ENCODE results near the gene FARS2.

Gene FARS2

GRCh38 chr6:5290097-5290496 is 28.8 kb downstream of the FARS2 start:
- no peak for DNase-seq

- DNase-seq = no peak
Measured at GRCh38 chr6:5290500-5290899, 29.2 kb downstream of the FARS2 start.

GRCh38 chr6:5292154-5292553 is 30.8 kb downstream of the FARS2 start:
- DNase-seq = no peak

GRCh38 chr6:5293692-5294091 is 32.4 kb downstream of the FARS2 start:
- no peak for DNase-seq

DNA sequence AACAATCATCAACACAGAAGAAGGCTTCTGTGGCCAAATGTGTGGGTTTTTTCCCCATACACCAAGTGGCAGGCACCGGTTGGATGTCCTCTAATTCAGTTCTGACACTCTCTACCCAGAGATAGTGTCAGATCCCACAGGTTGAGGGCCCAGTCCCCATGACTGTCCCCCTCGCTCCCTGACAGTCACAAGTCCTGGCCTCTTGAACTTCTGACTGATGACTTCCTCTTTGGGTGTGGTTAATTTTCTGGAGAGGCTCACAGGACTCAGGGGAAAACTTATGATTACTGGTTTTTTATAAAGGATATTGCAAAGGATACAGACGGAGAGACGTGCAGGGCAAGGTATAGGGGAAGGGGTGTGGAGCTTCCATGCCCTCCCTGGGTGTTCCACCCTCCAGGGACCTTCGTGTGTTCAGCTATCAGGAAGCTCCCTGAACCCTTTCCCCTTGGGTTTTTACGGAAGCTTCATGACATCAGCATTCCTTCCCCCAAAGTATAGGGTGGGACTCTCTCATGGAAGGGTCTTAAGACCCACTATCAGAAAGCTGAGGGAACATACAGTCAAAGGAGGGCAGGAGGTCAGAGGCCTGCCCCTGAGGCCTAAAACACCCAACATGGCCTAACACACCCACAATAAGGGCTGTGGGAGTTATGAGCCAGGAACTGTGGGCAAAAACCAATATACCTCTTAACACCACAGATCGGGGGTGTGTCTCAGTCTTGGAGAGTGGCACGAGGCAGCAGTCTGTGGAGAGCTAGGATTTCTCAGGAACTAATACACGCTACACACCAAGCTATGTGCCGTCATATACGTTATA is 33.3 kb downstream of the FARS2 start:
- no peak for DNase-seq

DNA sequence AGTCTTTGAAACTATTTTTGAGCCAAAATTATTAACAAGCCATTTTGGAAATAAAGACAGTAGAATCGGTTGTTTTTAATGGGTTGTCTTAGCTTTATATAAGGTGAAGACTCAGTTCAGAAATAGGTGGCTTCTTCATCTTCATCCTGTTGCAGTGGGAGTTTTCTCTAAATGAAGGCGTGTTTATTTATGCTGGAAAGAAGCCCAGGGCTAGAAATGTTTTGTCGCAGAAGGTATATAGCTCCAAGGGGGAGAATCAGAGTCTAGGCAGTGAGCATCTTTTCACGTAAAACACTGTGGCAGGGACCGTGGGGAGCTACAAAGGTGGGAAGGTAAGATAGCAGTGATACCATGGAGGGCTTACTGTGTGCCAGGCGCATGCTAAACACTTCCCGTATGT is 34.3 kb downstream of the FARS2 start:
- DNase-seq = no peak

DNA sequence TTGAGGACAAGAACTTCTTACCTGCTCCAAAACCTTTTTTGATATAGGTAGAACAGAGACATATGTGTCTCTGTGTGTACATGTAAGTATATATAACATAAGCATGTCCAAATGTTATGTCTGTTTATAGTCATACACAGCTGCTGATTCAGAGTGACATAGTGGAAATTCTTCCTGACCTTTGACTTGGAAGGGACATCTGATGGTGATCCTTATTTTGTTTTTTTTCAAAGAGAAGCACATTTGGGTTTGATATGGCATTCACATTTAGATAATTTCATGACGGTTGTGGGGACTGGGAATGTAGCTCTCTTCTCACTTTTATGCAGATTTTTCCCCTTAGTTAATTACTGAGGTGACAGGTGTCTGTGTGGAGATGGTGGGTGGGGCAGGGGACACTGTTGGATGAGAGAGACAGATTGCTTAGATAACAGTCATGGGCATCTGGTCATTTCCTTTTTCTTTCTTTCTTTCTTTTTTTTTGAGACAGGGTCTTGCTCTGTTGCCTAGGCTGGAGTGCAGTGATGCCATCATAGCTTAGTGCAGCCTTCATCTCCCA is 39.0 kb downstream of the FARS2 start:
- DNase-seq = no peak

DNA sequence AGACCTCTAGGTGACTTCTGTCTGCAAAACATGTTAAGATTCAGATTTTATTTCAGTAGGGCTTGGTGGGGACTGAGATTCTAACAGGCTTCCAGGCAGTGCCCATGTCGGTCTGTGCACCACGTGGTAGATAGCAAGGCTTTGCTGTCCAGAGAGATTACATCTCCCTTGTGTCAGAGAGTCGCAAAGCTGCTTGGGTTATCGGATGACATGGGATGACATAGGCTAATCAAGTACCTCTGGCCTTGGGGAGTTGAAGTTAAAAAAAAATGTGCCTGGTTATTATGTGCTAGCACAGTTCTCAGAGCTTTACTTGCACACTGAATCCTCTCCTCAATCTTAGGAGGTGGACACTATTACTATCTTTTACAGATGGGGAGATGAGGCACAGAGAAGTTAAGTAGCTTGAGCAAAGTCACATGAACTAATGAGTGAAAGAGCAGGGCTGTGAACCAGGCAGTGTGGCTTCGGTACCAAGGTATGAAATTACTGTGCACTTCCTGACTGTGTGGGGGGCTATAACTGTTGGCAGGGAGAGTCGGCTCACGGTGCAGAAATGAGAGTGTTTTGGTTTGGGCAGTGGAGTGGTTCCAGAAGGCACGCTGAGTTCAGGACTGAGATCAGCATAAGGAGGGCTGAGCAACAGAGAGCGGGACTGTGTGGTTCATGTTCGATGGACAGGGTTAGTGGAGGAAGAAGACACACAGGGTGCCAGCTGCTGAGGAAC is 41.1 kb downstream of the FARS2 start:
- DNase-seq = no peak

DNA sequence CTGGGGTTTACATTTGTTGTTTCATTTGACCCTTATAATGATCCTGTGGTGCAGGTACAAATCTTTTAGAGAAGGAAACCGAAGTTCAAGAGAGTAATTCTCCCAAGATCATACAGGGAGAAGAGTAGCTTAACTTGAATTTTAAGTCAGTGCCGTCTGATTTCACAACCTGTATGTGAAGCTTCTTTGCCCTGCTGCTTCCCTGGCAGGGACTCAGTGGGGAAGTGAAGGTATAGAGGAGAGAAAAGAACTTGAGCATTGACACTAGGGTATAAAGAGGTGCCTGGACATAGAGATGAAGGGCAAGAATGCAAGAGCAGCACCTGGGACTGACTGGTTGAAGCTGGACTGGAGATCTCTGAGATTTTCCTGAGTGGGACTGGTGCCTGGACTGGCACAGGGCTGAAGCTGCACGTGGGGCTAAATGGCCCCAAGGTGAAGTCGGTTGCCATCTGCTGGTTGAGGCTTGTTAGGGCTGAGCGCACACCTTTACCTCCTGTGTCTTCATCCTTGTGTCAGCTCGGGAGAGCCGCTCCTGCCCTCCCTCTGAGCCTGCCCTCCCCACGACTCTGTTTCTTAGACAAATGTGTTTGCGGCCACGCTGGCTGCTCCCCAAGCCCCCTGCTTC is 41.8 kb downstream of the FARS2 start:
- peak; percentile 40 for DNase-seq

GRCh38 chr6:5303682-5304081 is 42.4 kb downstream of the FARS2 start:
- no peak for DNase-seq

DNA sequence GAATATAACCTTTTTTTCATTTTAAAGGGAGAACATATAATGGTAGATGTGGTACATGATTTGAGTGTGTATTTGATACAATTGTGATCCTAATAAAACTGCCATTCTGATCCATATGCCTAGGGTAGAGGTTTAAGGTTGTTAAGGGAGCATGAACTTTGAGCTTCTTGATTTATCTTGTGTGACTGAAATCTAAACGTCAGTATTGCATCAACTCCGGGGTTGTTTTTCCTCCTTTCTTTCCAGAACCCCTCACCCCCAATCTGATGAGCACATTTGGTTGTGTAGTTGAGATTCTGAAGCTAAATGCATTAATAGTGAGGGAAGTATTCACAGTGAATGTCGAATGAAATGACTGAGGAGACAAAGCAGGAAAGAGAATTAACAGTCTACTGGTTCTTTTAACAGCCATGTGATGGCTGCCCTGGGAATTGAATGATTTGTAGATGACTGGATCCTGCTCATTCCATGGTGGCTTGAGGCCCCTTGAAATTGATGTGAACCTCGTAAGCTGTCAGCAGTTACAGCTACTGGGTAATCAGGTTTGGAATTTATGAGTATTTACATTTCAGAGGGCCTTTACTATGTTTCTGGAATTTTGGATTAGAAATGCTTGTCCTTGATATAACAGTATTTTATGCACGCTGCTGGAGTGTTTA is 44.8 kb downstream of the FARS2 start:
- DNase-seq = no peak

DNA sequence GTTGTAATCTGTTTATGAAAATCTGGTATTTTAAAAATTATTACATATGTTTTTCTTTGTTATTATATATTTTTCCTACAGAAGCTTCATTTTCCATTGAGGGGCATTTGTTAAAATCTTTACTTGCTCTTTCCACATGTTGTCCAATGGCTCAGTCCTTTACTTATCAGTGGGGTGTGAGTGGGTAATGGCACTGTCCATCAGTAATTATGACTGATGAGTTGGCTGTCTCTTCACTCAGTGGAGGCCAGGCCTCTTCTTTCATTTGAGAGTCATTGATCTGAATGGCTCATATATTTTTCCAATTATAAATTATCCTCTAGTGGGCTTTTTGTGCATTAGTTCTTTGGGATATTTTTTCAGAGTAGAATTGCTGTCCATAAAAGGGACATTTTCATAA is 45.7 kb downstream of the FARS2 start:
- DNase-seq = no peak

DNA sequence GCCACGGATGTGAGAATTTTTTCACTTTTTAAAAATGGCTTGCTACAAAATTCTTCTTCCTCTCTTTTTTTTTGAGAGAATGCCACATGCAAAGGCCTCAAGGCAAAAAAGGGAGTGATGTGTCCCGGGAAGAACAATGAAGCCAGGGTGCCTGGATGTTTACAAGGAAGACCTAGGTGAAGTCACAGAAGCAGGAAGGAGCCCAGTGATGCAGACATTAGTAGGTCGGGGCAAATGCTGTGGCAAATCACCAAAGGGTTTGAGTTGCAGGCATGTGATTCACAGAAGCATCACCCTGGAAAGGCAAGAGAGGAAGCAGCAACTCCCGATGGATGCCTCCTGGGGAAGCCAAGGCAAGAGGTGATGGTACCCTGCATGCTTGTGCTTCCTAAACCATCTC is 46.8 kb downstream of the FARS2 start:
- no peak for DNase-seq

DNA sequence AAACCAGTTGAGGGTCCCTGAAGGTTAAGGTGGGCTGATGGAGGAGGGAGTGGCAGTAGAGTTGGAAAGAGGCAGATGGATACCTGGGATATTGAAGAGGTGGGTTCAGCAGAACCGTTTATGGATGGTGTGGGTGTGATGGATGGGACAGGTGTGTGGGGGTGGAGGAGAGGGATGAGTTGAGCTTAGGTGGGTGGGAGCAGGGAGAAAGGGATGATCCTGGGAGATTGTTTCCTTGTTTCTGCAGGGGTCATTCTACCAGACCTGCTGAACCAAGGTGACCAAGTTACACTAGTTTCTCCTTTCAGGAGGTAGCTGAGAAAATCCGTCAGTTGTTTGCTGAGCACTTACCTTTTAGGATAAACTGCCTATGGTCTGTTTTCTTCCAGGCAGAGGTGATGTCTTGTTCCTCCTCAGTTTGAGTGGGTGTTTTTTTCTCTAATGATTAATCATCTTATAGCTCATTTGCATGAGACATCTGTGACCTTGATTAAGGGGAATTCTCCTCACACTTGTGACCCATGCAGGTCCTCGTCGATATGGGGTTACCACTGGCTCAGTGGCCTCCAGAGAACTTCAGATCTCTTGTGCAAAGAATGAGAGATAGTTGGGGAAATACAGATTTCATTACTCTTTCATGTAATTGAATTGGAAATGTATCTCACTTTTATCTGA is 53.0 kb downstream of the FARS2 start:
- DNase-seq = no peak

GRCh38 chr6:5315881-5316280 is 54.6 kb downstream of the FARS2 start:
- no peak for DNase-seq

DNA sequence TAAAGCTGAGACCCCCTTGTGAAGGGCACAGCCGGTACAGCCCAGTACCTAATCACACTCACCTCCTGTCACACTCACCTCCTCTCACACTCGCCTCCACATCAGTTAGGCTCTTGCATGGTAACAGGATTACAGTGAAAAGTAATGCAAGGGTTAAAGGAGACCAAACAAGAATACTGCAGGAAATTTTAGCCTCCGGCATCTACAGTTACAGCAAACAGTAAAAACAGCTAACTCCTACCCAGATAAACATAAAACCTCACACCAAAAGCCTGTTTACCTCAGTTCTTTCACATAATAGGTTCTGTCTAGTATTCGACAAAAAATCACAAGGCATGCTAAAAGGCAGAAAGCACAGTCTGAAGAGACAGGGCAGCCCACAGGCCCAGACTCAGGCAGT is 55.6 kb downstream of the FARS2 start:
- DNase-seq = no peak

DNA sequence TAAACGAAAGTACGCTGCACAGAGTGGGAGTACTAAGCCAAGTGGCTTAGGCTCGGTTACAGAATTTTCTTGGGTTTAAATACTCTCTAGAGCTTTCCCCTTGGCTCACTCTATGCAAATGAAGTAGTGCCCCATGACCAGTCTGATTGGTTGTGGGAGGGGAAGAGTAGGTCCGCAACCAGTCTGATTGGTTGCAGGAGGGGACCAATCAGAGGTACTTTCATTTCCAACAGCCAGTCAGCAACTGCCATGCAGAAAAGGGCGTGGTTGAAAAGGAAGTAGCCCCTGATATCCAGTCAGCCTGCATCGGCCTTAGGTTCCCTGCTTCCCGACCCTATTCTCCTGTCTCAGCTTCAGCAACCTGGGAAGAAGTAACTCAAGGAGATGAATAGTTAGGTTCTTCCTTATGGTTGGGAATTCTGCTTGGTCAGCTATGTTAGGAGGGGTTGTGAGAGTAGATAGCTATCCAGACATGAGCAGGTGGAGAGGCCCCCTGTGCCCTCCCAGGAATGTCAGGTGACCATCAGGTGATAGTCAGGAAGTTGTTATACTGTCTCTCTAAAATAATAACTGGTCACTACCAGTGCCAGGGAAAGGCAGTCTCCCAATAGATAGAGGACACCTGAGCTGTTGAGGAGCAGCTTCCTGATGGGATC is 57.4 kb downstream of the FARS2 start:
- no peak for DNase-seq

GRCh38 chr6:5323979-5324378 is 62.7 kb downstream of the FARS2 start:
- DNase-seq = no peak

- DNase-seq = no peak
Measured at GRCh38 chr6:5325173-5325572, 63.9 kb downstream of the FARS2 start.

- no peak for DNase-seq
Measured at GRCh38 chr6:5326022-5326641, 64.8 kb downstream of the FARS2 start.

- DNase-seq = no peak
Measured at GRCh38 chr6:5328800-5329199, 67.5 kb downstream of the FARS2 start.

Data from activated T-cell treated with anti-CD3 and anti-CD28 coated beads for 4 hours (primary cell).